Naive thymus-derived CD8-positive, alpha-beta T cell (primary cell): ENCODE results near the gene ZNF606. TPM values are rescaled to one million over a fixed set of nuclear protein-coding genes. Genes with fewer than 3 reads are reported as not detected.
A peak's percentile ranks its signal among the peaks of the same experiment; 100 is the strongest.

ENCODE experiments used
- ATAC-seq, 2 donors: fragments of 150-1000 bp; cut with Tn5 transposase in 1 of 2; sonication (Bioruptor Pico), chemical (Tn5 transposase) in 1 of 2; 1 replicate in 1 of 2; 2 replicates in 1 of 2; pipeline ENCODE4 v1.10.0; 2021; ENCODE audit warnings: mild to moderate bottlenecking in 2 of 2, moderate library complexity in 2 of 2
- POLR2A ChIA-PET: fragments of 350-600 bp; sonication (Branson Sonifier 250); formaldehyde crosslinking; loops from one replicate; lab custom pipeline; 2021; ENCODE audit warnings: antibody characterized with exemption; lab: Charles Lee
- DNase-seq, 10 donors: peaks; one replicate each; pipeline versions ENCODE4 v3.0.0 to v3.0.0-alpha.2; 2020 to 2022
- H3K27ac Mint-ChIP-seq, 10 donors: one replicate each; pipeline ENCODE4 v1.8.0; 2020 to 2022; ENCODE audit warnings: mild to moderate bottlenecking in 10 of 10, mixed read lengths in 10 of 10, moderate library complexity in 4 of 10, inconsistent platforms in 1 of 10
- H3K27me3 Mint-ChIP-seq, 5 donors: one replicate each; pipeline ENCODE4 v1.8.0; 2021 to 2022; ENCODE audit warnings: mixed read lengths in 5 of 5
- H3K36me3 Mint-ChIP-seq, 3 donors: one replicate each; pipeline ENCODE4 v1.8.0; 2020 to 2022; ENCODE audit warnings: mixed read lengths in 3 of 3, mild to moderate bottlenecking in 2 of 3, inconsistent platforms in 1 of 3
- H3K4me1 Mint-ChIP-seq, 4 donors: one replicate each; pipeline ENCODE4 v1.8.0; 2021 to 2022; ENCODE audit warnings: mixed read lengths in 4 of 4
- H3K4me3 Mint-ChIP-seq, 10 donors: one replicate each; pipeline ENCODE4 v1.8.0; 2020 to 2022; ENCODE audit warnings: mild to moderate bottlenecking in 10 of 10, mixed read lengths in 10 of 10, moderate library complexity in 6 of 10, inconsistent platforms in 1 of 10
- H3K9me3 Mint-ChIP-seq, 9 donors: one replicate each; pipeline ENCODE4 v1.8.0; 2020 to 2022; ENCODE audit warnings: mixed read lengths in 9 of 9, mild to moderate bottlenecking in 3 of 9, inconsistent platforms in 1 of 9, moderate library complexity in 1 of 9
- polyA plus RNA-seq, 3 donors: library from polyadenylated mRNA; unstranded; fragments of 300-500 nt; fragmentation: Illumina TruSeq; gene quantifications; one replicate each; pipeline ENCODE4 v1.2.3, GENCODE V29; 2021
- total RNA-seq, 8 experiments: library from RNA in 2 of 8; stranded (reverse) in 2 of 8; gene quantifications; one replicate each; pipeline ENCODE4 v1.2.3 and lab custom pipeline; 2021 to 2026

Gene ZNF606
- total and polyA plus RNA-seq, 5 experiments from 2014 or later = 2.1 to 53.2 (median 6.5) TPM

- DNase-seq = no peak
- Mint-ChIP-seq H3K27me3 (peaks cover 0 to under 1% (median 0%) of the 10 kb centered on the region in 5 donors), H3K4me1 (no peaks in the 10 kb centered on the region), H3K9me3 (peaks cover 9 to 85% (median 35%) of the 10 kb centered on the region in 9 donors), H3K4me3 (peak overlapping the region in 1 of 10 donors; percentile 32), H3K27ac (no peak overlapping the region), H3K36me3 (peaks cover 12 to 50% (median 32%) of the 10 kb centered on the region in 3 donors)
- POLR2A ChIA-PET = no interaction called here
- ATAC-seq = no peak
Observed at GRCh38 chr19:57961785-57962184, 40.8 kb downstream of the ZNF606 start.

GRCh38 chr19:57954996-57955395, 47.6 kb downstream of the ZNF606 start:
- no peak for DNase-seq
- no peak overlapping the region for H3K4me3 Mint-ChIP-seq
- H3K27ac Mint-ChIP-seq = no peak overlapping the region
- peaks cover 0 to 17% (median 3%) of the 10 kb centered on the region in 5 donors for H3K27me3 Mint-ChIP-seq
- POLR2A ChIA-PET = no interaction called here
- no peak for ATAC-seq
- H3K9me3 Mint-ChIP-seq = peaks cover 16 to 68% (median 38%) of the 10 kb centered on the region in 9 donors
- H3K36me3 Mint-ChIP-seq = peaks cover 12 to 46% (median 42%) of the 10 kb centered on the region in 3 donors
- no peaks in the 10 kb centered on the region for H3K4me1 Mint-ChIP-seq

- POLR2A ChIA-PET = interaction anchor here (1.0 kb wide), 1 partner anchor 13 kb away, joined by 9 read pairs; no protein-coding TSS in a partner anchor
- no peak for DNase-seq
- Mint-ChIP-seq H3K4me1 (peaks cover 16 to 26% (median 20%) of the 10 kb centered on the region in 4 donors), H3K36me3 (peaks cover 18 to 47% (median 40%) of the 10 kb centered on the region in 3 donors), H3K4me3 (peak overlapping the region in 2 of 10 donors; percentile 14 to 45), H3K27ac (no peak overlapping the region), H3K9me3 (peaks cover 18 to 68% (median 33%) of the 10 kb centered on the region in 9 donors), H3K27me3 (peaks cover 0 to 15% (median 2%) of the 10 kb centered on the region in 5 donors)
- no peak for ATAC-seq
Observed at GRCh38 chr19:57949702-57950101, 52.9 kb downstream of the ZNF606 start.

GRCh38 chr19:57949296-57949695, 53.3 kb downstream of the ZNF606 start:
- peaks cover 0 to 11% (median 2%) of the 10 kb centered on the region in 5 donors for H3K27me3 Mint-ChIP-seq
- ATAC-seq (no peak), DNase-seq (no peak)
- POLR2A ChIA-PET = interaction anchor here (0.6 to 1.0 kb wide), 2 partner anchors 9 to 13 kb away, joined by 3 to 9 read pairs; no protein-coding TSS in a partner anchor
- H3K27ac Mint-ChIP-seq = no peak overlapping the region
- peaks cover 16 to 28% (median 20%) of the 10 kb centered on the region in 4 donors for H3K4me1 Mint-ChIP-seq
- no peak overlapping the region for H3K4me3 Mint-ChIP-seq
- peaks cover 22 to 48% (median 39%) of the 10 kb centered on the region in 3 donors for H3K36me3 Mint-ChIP-seq
- H3K9me3 Mint-ChIP-seq = peaks cover 16 to 68% (median 33%) of the 10 kb centered on the region in 9 donors

GRCh38 chr19:57947419-57948134, 55.0 kb downstream of the ZNF606 start, which contains the start of gene ZNF256:
ZNF256 (minus strand) TSS chr19:57947706; CDS start chr19:57947474, 232 bp downstream.
- Mint-ChIP-seq H3K27ac (peak within 1 kb of the TSS; percentile 90 to 97 (median 94)), H3K4me1 (peaks cover 16 to 28% (median 20%) of the 10 kb centered on the region in 4 donors), H3K36me3 (peaks cover 37 to 53% (median 50%) of the 10 kb centered on the region in 3 donors), H3K27me3 (no peaks in the 10 kb centered on the region), H3K9me3 (peaks cover 20 to 72% (median 46%) of the 10 kb centered on the region in 9 donors), H3K4me3 (peak within 1 kb of the TSS; percentile 90 to 97 (median 95))
- ATAC-seq (peak; percentile 93 to 96), DNase-seq (peak; percentile 71 to 96 (median 86))
- POLR2A ChIA-PET = interaction anchor here (0.7 to 1.0 kb wide), 2 partner anchors 55 to 651 kb away, joined by 4 to 5 read pairs; partner anchors contain the start of gene ZNF606

GRCh38 chr19:57947088-57947418, 55.6 kb downstream of the ZNF606 start:
- peaks cover 42 to 58% (median 55%) of the 10 kb centered on the region in 3 donors for H3K36me3 Mint-ChIP-seq
- POLR2A ChIA-PET = no interaction called here
- H3K27me3 Mint-ChIP-seq = no peaks in the 10 kb centered on the region
- DNase-seq (peak in 1 of 10 donors; percentile 2), ATAC-seq (peak in 1 of 2 donors; percentile 33)
- H3K27ac Mint-ChIP-seq = peak overlapping the region in 8 of 10 donors; percentile 65 to 96 (median 91)
- H3K4me1 Mint-ChIP-seq = peaks cover 16 to 28% (median 20%) of the 10 kb centered on the region in 4 donors
- H3K4me3 Mint-ChIP-seq = peak overlapping the region; percentile 90 to 97 (median 95)
- peaks cover 23 to 78% (median 51%) of the 10 kb centered on the region in 9 donors for H3K9me3 Mint-ChIP-seq

GRCh38 chr19:57946316-57946715, 56.3 kb downstream of the ZNF606 start:
- H3K9me3 Mint-ChIP-seq = peaks cover 19 to 79% (median 57%) of the 10 kb centered on the region in 9 donors
- POLR2A ChIA-PET = no interaction called here
- H3K4me1 Mint-ChIP-seq = peaks cover 16 to 28% (median 20%) of the 10 kb centered on the region in 4 donors
- H3K27me3 Mint-ChIP-seq = no peaks in the 10 kb centered on the region
- peak overlapping the region in 9 of 10 donors; percentile 10 to 96 (median 52) for H3K27ac Mint-ChIP-seq
- DNase-seq (no peak), ATAC-seq (no peak)
- H3K4me3 Mint-ChIP-seq = peak overlapping the region; percentile 51 to 97 (median 95)
- peaks cover 49 to 64% (median 59%) of the 10 kb centered on the region in 3 donors for H3K36me3 Mint-ChIP-seq

GRCh38 chr19:57941593-57941992, 61.0 kb downstream of the ZNF606 start:
- peak in 1 of 10 donors; percentile 0 for DNase-seq

GRCh38 chr19:57935731-57936130, 66.9 kb downstream of the ZNF606 start:
- no peak for DNase-seq
- H3K27ac Mint-ChIP-seq = peak overlapping the region in 1 of 10 donors; percentile 95
- ATAC-seq = no peak
- peaks cover 0 to 98% (median 38%) of the 10 kb centered on the region in 9 donors for H3K9me3 Mint-ChIP-seq
- peaks cover 0 to 11% (median 0%) of the 10 kb centered on the region in 5 donors for H3K27me3 Mint-ChIP-seq
- H3K36me3 Mint-ChIP-seq = peaks cover 49 to 79% (median 51%) of the 10 kb centered on the region in 3 donors
- POLR2A ChIA-PET = interaction anchor here (0.9 to 1.9 kb wide), 4 partner anchors 10 to 86 kb away, joined by 3 to 11 read pairs (median 6); partner anchors contain the start of genes ZNF417, ZNF587 and ZNF606
- peak overlapping the region in 4 of 10 donors; percentile 84 to 96 (median 85) for H3K4me3 Mint-ChIP-seq
- peaks cover 4 to 11% (median 9%) of the 10 kb centered on the region in 4 donors for H3K4me1 Mint-ChIP-seq

More at GRCh38 chr19:57941593-57941992, 61.0 kb downstream of the ZNF606 start:
- H3K27me3 Mint-ChIP-seq = no peaks in the 10 kb centered on the region
- H3K4me1 Mint-ChIP-seq = peaks cover 7 to 16% (median 11%) of the 10 kb centered on the region in 4 donors
- POLR2A ChIA-PET = no interaction called here
- H3K27ac Mint-ChIP-seq = no peak overlapping the region
- peaks cover 11 to 97% (median 59%) of the 10 kb centered on the region in 9 donors for H3K9me3 Mint-ChIP-seq
- no peak overlapping the region for H3K4me3 Mint-ChIP-seq
- ATAC-seq = no peak
- peaks cover 61 to 98% (median 83%) of the 10 kb centered on the region in 3 donors for H3K36me3 Mint-ChIP-seq

- peaks cover 4 to 11% (median 9%) of the 10 kb centered on the region in 4 donors for H3K4me1 Mint-ChIP-seq
- DNase-seq (peak in 8 of 10 donors; percentile 10 to 83 (median 26)), ATAC-seq (peak; percentile 81 to 97)
- H3K36me3 Mint-ChIP-seq = peaks cover 48 to 77% (median 53%) of the 10 kb centered on the region in 3 donors
- peaks cover 0 to 99% (median 37%) of the 10 kb centered on the region in 9 donors for H3K9me3 Mint-ChIP-seq
- POLR2A ChIA-PET = interaction anchor here (0.9 to 1.9 kb wide), 4 partner anchors 10 to 86 kb away, joined by 3 to 11 read pairs (median 6); partner anchors contain the start of genes ZNF417, ZNF587 and ZNF606
- H3K4me3 Mint-ChIP-seq = peak within 1 kb of the TSS; percentile 25 to 96 (median 84)
- peak within 1 kb of the TSS in 8 of 10 donors; percentile 43 to 95 (median 78) for H3K27ac Mint-ChIP-seq
- H3K27me3 Mint-ChIP-seq = peaks cover 0 to 11% (median 0%) of the 10 kb centered on the region in 5 donors
Observed at GRCh38 chr19:57934820-57935665, 67.6 kb downstream of the ZNF606 start, which contains the start of gene ZNF418. ZNF418 (minus strand) TSS chr19:57935402; CDS start chr19:57933822, 1,580 bp downstream.

GRCh38 chr19:57927587-57927986, 75.0 kb downstream of the ZNF606 start:
- Mint-ChIP-seq H3K4me1 (no peaks in the 10 kb centered on the region), H3K27me3 (no peaks in the 10 kb centered on the region), H3K9me3 (peaks cover 0 to 88% (median 37%) of the 10 kb centered on the region in 9 donors), H3K4me3 (no peak overlapping the region), H3K27ac (no peak overlapping the region), H3K36me3 (peaks cover 7 to 58% (median 48%) of the 10 kb centered on the region in 3 donors)
- DNase-seq = no peak
- ATAC-seq = no peak
- POLR2A ChIA-PET = no interaction called here
